Hepatocyte (in vitro differentiated cells): Measurements from ENCODE around the gene NELL2.

Experiments
- EZH2 ChIP-seq: fragments of 200-600 bp; sonication (generic); IDR thresholded peaks from 2 replicates; pipeline ENCODE4 v1.6.1; 2016; ENCODE audit warnings: antibody characterized with exemption, mild to moderate bottlenecking, borderline replicate concordance
- TF ChIP-seq, protein P1 (sequence below): fragments of 200-600 bp; sonication (generic); IDR thresholded peaks from 2 replicates; pipeline ENCODE4 v1.5.1; 2016; ENCODE audit warnings: antibody characterized with exemption, mild to moderate bottlenecking; ENCODE audit not compliant: poor library complexity

DNA sequence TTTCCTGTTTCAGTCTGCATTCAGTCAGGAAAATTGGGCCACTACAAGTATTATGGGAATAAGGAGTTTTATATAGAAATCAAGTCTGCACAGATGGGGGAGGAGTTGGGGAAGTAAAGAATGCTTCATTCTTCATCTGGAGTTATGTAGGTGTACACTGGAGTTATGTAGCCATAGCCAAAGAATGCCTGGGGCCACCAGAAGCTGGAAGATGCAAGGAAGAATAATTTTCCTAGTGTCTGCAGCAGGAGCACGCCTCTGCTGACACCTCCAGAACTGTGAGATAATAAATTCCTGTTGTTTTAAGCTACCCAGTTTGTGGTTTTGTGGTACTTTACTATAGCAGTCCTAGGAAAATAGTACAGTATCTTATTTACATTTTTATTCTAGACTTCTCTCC, 333.4 kb downstream of the NELL2 start:
- no peak for TF ChIP-seq EZH2
- TF ChIP-seq, protein P1, sequence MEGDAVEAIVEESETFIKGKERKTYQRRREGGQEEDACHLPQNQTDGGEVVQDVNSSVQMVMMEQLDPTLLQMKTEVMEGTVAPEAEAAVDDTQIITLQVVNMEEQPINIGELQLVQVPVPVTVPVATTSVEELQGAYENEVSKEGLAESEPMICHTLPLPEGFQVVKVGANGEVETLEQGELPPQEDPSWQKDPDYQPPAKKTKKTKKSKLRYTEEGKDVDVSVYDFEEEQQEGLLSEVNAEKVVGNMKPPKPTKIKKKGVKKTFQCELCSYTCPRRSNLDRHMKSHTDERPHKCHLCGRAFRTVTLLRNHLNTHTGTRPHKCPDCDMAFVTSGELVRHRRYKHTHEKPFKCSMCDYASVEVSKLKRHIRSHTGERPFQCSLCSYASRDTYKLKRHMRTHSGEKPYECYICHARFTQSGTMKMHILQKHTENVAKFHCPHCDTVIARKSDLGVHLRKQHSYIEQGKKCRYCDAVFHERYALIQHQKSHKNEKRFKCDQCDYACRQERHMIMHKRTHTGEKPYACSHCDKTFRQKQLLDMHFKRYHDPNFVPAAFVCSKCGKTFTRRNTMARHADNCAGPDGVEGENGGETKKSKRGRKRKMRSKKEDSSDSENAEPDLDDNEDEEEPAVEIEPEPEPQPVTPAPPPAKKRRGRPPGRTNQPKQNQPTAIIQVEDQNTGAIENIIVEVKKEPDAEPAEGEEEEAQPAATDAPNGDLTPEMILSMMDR, result no peak
